Sigmoid colon (tissue), 4 donors: Measurements from ENCODE around the gene IQSEC3.

Experiments used
- EP300 ChIP-seq, 4 donors: sonication (generic); formaldehyde crosslinking; IDR thresholded peaks; one replicate each; pipeline ENCODE4 v1.6.1; 2017; ENCODE audit warnings: antibody characterized with exemption in 4 of 4
- POLR2A ChIP-seq, 2 donors: fragments of 450-650 bp; IDR thresholded peaks; one replicate each; pipeline ENCODE4 v1.6.1; 2016; ENCODE audit warnings: antibody characterized with exemption in 2 of 2, mild to moderate bottlenecking in 2 of 2, moderate library complexity in 2 of 2
- POLR2AphosphoS5 ChIP-seq, 4 donors: sonication (generic); formaldehyde crosslinking; IDR thresholded peaks; one replicate each; pipeline ENCODE4 v1.6.1; 2017; ENCODE audit warnings: antibody characterized with exemption in 4 of 4
- TF ChIP-seq, protein P1 (sequence below), 4 experiments: fragments of 450-650 bp in 3 of 4; fragments of 200-600 bp in 1 of 4; IDR thresholded peaks; one replicate each; pipeline ENCODE4 v1.5.1; 2016 to 2019; ENCODE audit warnings: antibody characterized with exemption in 4 of 4, mild to moderate bottlenecking in 3 of 4, moderate library complexity in 2 of 4

DNA sequence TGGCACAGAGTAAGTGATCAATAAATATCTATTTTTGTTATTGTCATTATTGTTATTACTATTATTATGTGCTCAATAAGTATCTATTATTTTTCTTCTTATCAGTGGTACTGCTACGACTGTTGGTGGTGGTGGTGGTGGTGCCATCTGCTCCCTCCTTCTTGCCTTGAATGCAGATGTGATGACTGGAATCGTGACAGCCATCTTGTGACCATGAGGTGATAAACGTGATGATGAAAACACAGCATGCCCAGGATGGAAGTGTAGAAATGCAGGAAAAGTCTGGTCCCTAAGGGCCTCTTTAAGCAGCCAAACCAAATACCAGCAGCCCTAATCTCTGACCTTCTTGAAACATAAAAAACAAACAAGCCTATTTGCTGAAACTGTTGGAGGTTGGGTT is 125.0 kb downstream of the IQSEC3 start:
- TF ChIP-seq, protein P1, sequence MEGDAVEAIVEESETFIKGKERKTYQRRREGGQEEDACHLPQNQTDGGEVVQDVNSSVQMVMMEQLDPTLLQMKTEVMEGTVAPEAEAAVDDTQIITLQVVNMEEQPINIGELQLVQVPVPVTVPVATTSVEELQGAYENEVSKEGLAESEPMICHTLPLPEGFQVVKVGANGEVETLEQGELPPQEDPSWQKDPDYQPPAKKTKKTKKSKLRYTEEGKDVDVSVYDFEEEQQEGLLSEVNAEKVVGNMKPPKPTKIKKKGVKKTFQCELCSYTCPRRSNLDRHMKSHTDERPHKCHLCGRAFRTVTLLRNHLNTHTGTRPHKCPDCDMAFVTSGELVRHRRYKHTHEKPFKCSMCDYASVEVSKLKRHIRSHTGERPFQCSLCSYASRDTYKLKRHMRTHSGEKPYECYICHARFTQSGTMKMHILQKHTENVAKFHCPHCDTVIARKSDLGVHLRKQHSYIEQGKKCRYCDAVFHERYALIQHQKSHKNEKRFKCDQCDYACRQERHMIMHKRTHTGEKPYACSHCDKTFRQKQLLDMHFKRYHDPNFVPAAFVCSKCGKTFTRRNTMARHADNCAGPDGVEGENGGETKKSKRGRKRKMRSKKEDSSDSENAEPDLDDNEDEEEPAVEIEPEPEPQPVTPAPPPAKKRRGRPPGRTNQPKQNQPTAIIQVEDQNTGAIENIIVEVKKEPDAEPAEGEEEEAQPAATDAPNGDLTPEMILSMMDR (IDR thresholded peaks at IDR 0.05): no peak
- TF ChIP-seq POLR2A (IDR thresholded peaks at IDR 0.05) (no peak), EP300 (IDR thresholded peaks at IDR 0.05) (no peak), POLR2AphosphoS5 (IDR thresholded peaks at IDR 0.05) (no peak)
